Activated CD8-positive, alpha-beta memory T cell treated with anti-CD3 and anti-CD28 coated beads for 24 hours (primary cell): ENCODE data around the gene CDH23.
A peak's percentile ranks its signal among the peaks of the same experiment; 100 is the strongest.

Source experiments
- DNase-seq: peaks from one replicate; pipeline ENCODE4 v3.0.0-alpha.2; 2020

CDH23 gene

DNA sequence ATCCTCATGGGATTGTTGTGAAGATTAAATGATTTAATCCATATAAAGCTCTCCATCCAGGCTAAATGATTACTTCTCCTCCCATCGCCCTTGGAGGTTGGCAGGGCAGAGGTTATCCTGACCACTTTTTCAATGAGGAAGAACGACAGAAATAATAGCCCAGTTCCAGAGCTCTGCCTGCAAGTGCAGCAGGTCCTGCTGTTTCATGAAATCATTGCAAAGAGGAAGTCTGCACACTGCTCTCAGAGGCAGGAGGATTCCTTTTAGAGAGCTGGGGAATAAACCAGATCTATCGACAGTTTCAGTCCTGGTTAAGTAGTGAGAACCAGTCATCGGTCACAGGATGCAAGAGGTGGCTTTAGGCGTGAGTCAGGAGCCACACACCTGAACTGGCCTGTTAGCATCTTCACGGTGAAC, 25.0 kb upstream of the CDH23 start:
- no peak for DNase-seq

DNA sequence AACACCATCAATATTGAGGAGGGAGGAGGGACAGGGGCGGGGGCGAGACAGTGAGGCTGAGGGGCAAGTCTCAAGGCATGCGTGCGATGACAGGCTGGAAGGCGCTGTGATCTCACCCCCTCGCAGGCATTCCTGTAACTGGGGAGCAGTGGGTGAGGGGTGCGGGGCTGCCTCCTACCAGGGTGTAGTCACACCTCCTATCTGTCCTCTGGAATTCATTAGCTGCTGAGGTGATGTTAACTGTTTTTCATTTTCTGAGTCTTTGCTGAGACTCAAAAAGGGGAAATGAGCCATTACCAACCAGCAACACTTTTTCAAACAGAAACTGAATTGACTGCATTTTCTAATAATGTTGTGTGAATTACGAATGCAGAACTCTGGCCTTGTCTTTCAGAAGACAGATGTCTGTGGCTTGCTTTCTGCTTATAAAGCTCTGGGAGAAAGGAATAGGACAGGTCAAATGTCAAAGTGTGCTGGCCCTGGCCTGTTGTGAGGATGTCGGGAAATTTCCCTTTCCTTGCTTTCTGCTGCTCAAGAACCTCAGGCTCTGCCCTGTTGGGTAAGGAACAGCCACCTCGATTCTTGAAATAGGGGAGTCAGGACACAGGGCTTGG, 23.7 kb upstream of the CDH23 start:
- DNase-seq: no peak

DNA sequence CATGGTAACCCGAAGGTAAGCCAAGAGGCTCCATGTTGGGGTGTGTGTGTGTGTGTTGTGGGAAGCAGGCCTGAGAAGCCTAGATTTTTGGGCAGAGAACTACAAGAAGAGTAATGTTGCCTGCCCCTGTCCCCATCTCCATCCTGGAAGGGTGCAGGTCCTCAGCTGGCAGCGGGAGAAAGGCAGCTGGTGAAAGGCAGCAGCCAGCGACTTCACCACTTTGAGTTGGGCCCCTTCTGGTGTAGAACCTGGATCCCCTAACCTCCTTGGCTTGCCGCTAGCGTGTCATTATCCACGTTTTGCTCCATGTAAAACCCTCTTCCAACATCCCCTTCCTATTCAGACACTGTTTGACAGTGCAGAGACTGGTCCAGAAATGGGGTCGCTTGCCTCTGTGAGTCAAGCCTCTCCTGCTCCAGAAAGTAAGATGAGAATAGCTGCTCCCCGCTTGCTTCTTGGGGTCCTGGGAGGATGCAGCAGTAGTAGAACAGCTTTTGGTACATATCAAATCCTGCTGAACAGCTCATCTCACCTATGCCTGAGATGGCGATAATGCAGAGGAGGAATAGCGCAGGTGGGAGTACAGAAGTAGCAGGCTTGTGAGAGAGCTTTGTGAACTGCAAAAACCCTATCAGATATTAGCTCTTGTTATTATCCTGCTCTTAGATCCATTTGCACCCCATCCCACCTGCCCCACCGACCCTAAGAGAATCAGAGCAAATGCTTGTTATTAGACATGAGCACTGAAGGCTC, 22.1 kb upstream of the CDH23 start:
- no peak for DNase-seq

DNA sequence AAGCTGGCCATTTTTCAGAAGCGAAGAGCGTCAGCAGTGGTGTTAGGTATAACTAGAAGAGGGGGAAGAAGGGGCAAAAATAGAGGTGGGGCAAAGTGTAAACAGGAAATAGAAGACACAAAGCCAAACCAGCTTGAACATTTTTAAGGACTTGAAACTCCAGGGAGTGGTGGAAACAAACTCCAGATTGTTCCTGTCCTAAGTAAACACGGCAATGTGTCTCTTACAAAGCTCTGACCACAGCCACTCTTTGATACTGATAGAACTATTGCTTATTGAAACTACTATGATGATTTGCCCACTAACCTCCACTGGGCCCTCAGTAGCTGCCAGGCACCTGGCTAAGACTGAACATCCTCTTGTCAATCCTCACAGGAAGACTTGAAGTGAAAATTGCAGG, 20.8 kb upstream of the CDH23 start:
- no peak for DNase-seq

DNA sequence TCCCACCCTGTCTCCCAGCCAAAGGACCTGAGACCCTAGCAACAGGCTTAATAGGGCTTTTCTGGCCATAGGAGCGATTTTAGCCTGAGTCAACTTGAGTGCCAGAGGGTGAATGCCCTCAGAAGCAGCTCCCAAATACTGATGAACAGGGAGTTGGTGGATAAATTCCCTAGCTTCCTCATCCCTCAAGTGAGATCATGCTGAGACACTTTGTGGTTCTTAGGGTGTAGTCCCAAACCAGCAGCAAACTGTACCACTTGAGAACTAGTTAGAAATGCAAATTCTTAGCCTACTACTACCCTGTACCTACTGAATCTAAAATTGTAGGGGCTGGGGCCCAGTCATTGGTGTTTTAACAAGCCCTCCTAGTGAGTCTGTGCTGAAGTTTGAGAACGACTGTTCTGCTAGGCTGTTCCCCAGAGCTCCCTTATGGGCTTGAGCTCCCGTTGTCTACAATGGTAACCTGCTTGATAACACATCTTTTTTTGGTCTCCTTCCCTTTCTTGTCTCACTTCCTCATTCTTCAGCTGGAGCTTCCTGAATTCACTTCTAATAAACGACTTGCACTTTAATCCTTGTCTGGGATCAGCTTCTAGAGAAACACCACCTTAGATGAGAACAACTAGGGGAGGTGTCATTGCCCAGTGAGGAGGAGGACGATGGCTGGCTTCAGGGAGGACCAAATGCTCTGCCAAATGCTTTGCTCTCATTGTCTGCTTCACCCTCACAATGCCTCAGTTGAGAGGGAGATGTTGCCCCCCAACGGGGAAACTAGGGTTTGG, 18.2 kb upstream of the CDH23 start:
- DNase-seq: no peak

DNA sequence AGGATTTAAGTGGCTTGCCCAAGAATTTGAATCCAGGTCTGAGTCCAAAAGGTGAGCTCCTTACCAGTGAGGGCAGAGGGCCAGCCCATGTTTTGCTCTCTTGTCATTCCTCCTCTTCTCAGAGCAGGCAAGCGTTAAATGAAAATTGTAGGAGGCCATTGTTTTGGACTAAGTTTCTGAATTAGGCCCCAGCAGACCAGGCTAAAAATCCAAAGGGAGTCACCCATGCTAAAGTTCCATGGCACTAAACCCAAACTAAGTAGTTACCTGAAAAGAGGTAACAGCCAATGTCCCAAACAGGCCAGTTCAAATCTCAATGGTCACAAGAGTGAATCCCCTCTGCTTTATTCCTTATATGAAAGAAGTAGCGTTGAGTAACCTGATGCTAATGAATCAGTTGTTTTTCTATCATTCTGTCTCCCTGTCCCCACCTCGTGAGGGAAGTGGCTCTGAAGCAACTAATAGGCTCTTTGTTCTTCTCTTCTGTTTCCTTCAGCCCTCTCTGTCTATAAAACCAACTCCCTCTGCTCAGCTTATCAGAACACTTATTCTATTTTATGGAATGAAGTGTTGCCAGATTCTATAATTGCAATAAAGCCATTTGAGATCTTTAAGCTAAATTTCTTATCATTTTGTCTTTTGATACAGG, 17.5 kb upstream of the CDH23 start:
- no peak for DNase-seq

DNA sequence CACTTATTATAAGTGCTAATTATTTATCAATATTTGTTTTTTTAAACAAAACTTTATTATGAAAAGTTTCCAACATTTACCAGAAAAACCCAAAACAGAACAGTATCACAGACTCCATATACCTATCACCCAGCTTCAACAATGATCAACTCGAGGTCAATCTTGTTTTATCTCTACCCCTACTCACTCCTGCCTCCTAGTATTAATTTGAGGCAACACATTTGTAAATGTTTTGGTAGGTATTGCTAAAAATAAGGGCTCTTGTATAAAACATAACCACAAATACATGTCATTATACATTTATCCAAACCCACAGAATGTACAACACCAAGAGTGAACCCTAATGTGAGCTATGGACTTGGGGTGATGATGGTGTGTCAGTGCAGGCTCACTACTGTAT, 15.9 kb upstream of the CDH23 start:
- no peak for DNase-seq

DNA sequence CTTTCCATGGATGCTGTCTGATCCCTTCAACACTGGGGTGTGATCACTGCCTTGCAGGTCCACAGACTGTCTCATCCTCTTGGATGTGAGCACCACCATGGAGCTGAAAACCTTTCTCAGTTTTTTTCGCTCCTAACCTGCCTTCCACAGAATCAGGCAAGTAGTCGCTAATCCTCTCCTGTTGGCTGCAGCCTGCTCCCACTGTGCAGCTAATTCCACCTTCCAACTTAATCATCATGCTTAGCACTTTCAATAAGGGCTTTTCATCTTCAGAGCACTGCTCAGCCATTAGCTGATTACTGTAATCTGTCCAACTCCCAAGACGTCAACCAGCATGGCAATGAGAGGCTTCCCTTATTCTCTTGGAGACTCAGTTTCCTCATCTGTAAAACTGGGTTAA, 15.1 kb upstream of the CDH23 start:
- DNase-seq: no peak

DNA sequence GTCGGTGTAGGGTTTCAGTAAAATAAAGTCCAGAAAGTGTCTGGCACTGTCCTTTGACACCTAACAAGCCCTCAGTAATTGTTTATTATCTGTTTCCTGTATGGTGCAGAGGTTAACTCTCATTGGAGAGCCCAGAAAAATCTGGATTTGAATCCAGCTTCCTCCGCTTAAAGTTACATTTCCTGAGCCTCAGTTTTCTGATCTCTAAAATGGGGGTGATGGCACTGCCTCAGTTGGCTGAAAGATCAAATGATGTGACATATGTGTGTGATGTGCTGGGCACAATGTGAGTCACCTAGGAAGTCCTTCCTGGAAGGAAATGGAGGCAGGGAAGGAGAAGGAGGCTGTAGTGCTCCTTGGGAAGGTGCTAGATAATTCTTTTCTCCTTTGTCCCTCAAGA, 14.7 kb upstream of the CDH23 start:
- no peak for DNase-seq

DNA sequence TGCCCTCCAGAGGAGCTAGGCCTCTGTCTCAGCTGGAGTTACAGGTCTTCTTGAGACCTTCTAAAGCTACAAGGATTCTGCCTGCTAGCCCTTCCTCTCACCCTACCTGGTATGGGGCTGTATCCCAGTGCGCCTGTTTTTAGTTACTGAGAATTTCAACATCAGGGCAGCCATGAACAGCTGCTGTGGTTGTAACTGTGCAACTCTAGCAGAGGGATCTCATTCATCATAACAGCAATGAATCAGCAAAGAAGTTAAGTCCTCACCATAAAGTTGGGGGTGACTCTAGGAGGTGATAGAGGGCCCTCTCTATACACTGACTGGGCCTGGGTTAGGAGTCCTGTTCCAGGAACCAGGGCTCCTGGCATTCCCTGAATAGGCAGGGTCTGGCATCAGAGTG, 14.0 kb upstream of the CDH23 start:
- no peak for DNase-seq

DNA sequence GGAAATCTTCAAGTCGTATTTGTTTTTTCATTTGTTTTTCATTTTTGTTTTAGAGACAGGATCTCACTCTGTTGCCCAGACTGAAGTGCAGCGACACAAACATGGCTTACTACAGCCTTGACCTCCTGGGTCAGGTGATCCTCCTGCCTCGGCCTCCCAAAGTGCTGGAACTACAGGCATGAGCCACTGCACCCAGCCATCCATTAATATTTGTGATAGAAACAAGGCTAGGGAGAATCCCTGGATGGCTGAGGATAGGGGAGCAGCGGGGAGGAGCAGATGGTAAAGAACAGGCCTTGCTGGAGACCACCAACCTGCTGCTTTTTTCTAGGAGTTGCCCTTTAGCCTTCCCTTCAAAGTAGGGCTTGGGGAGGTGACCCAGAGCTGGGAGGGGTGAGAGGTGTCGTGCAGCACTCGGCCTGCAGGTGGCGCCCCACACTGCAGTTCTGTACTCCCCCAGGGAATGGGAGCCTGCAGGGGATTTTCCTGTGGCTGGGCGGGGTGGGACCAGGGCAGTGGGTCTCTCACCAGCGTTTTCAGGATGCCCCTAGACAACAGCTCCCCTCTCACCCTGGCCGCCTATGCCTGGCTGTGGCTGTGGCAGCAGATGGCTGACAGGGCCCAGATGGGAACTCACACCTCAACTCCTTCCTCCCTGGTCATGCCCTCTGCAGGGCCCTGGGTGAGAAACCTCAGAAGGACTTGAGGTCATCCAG, 12.6 kb upstream of the CDH23 start:
- peak; percentile 93 for DNase-seq

DNA sequence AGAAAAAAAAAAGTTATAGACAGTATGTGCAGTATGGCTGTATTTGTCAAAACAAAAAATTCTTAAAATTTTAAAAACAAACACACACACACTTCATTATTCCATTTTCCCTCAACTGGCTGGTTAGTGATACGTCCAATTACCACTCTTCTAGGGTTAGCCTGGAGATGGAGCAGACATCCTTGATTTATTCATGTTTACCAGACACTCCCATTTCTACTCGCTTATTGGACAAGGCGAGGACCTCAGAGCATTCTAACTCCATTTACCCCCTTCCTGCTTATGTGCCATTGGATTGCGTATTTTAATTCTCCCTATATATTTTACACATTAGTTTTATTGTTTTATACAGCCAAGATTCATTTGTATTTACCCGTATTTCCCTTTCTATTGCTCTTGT, 8.5 kb upstream of the CDH23 start:
- no peak for DNase-seq

DNA sequence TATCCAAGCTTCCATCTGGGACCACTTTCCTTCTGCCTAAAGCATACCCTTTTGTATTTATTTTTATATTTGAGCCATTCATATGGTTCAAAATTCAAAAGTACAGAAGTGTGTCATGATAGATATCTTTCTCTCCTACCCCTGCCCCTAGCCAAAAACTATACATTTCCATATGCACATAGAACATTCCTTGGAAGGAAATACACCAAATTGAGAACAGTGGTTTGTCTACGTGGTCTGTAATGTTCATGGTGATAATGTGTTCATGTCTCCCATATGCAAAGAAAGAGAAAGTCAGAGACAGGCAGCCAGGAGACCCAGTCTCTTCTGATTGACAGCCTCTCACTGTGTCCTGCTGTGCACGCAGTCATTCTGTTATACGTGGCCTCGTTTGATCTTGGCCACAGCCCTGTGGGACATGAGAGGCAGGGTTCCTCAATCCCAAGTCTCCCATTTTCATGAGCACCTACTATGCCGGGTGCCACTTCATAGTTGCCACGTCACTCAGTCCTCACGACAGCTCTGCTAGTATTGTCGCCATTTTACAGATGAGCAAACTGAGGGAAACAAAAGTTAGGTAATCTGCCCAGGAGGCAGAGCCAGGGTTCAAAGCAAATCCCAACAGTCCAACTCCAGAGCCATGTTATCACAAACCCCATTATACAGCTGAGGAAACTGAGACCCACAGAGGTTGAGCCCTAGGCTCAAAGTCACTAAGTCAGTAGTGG, 8.0 kb upstream of the CDH23 start:
- DNase-seq: no peak

DNA sequence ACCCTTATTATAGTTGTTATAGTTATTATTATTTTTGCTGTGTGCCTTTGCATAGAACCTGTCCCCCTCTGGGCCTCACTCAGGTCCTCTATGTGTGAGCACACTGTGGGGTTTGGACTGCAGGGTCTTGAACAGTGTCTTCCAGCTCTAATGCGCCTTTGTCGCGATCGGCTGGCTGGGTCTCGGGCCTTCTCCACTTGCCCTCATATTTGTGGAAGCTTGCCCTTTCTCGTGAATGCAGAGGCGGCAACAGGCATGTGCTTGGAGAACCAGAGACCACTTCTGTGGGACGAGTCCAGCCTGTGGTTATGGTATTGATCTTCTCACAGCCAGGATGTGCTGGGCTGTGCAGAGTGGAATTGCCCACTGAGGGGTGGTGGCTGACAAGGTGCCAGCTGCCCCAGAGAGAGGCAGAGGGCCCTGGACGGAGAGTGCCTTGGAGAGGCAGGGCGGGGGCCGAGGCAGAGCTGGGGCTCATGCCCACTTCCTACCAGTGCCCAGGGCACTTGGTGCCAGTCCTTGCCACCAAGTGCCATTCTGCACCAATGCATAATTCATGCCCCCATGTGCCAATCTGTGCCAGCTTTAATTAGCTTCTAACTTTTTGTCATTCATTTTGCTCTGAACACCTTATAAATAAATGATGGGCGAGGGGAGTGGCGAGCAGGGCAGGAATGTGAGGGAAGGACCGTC, 6.8 kb upstream of the CDH23 start:
- DNase-seq: peak; percentile 30

DNA sequence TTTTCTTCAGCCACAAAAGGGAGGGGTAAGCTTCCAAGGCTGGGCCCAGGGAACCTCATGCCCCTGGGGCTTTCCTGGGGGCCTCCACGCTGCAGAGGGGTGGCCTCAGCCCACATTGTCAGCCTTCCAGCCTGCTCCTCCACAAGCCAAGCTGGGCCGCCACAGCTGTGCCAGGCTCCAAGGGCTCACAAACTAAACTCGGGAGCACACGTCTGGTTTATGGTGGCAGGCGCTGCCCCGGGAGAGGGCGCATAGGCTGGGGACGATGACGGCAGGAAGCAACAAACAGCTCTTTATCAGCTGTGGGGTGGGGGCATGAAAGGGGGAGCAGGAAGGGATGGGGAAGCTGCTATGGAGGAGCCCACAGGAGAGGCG, 6.3 kb upstream of the CDH23 start:
- no peak for DNase-seq

DNA sequence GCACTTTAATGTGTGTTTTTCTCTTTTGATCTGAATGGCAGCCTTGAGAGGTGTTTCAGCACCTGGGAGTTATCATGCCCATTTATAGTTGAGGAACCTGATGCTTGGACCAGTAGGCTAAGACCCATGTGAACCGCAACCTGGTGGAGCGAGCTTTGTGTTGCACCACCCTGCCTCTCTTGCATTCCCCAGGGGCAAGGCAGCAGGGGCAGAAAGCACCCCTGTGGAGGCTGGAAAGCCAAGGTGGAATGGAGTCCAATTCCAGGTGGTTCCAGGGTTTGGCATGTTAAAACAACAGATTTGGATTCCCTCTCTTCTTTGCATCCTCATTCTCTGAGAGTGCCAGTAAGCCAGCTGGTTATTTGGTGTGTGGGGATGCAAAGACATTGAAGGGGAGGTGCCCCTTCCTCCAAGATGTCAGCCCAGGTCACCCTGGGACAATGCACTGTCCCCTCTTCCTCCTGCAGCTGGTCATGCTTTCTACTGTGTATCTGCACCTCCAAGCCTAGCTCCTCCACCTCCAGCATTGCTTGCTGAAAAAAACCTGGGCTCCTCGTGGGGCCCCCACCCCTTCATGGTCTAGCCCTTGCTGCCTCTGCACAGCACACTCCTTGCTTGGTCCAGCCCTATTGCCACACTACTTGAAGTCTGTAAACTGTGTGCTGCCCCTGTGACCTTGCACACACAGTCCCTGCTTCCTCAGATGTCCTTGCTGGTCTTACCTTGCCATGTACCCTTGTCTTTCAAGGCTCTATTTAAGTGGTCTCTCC, 5.6 kb upstream of the CDH23 start:
- peak; percentile 41 for DNase-seq

DNA sequence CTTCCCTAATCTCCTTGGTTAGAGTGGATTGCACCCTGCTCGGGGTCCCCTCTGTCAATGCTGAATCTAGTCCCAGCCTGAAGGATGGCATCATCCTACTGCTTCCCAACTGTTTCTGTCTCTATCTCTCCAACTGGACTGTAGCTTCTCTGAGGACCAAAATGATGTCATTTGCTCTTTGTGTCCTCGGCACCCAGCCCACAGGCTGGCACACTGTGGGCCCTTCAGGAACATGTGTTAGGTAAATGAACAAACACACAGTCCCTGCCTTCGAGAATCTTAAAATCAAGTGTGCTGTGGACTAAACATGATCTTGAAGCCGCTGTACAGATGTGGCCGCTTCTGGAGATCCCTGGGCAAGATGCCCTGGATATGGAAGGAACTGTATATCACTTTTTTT, 5.0 kb upstream of the CDH23 start:
- DNase-seq: peak; percentile 21

DNA sequence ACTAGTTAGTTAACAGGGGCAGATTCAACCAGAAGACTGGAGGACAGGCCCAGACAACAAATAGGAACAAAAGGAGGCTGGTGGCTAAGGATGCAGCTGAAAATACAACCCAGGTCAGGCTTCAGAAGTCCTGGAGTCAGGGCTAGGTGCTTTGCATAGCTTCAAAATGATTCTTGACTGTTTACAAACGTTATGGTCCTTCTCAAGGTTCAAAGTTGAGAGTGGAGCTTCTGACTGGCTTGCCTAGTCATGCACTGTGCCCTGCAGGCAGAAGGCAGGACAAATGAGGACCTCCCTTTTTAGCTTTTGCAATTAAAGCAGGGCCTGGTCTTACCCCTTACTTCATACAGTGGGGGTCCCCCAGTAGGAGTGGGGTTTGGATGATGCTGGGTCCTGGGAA, 4.4 kb upstream of the CDH23 start:
- peak; percentile 9 for DNase-seq

DNA sequence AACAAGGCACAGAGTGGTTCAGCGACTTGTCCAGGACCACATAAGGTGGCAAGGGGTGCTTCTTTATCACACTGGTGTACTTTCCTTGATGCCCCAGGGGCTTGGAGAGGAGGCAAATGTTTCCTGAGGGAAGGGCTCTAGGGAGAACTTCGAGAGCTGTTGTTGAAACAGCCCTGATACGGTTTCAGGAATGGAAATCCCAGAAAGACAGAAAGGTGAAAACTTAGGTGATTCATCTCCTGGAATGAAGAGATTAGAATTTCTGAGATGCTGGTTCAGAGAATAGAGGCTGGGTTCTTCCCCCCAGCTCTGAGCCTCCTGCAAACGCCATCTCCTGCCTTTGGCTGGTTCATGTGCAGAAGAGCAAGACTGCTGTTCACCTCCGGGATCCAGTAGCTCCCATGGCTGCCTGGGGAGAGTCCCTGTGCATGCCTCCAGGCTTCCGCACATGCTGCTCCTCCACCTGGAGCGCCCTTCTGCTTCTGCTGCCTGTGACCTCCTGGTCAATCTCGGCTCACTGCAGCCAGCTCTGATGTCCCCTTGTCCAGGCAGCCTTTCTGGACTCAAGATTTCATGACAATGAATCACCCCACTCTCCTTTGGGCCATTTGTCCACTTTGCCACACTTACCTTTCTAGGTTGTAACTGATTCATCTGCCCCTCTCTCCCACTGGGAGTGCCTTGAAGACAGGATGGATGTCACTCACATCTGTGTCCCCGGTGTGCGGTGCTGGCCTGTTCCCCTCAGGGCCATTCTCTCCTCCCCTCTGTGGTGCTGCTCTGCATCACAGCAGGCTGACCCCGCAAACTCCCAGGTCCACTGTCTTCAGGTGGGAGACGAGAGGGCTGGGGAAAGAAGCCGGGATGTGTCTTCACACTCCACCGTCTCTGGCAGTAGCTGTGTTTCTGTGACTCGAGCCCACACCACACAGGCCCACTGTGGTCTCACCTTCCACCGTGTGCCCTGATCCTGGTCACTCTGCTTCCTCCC, 3.6 kb upstream of the CDH23 start:
- peak; percentile 52 for DNase-seq
